ENCODE data around the gene UGT3A2.
A peak's percentile ranks its signal among the peaks of the same experiment; 100 is the strongest.

UGT3A2 gene

DNA sequence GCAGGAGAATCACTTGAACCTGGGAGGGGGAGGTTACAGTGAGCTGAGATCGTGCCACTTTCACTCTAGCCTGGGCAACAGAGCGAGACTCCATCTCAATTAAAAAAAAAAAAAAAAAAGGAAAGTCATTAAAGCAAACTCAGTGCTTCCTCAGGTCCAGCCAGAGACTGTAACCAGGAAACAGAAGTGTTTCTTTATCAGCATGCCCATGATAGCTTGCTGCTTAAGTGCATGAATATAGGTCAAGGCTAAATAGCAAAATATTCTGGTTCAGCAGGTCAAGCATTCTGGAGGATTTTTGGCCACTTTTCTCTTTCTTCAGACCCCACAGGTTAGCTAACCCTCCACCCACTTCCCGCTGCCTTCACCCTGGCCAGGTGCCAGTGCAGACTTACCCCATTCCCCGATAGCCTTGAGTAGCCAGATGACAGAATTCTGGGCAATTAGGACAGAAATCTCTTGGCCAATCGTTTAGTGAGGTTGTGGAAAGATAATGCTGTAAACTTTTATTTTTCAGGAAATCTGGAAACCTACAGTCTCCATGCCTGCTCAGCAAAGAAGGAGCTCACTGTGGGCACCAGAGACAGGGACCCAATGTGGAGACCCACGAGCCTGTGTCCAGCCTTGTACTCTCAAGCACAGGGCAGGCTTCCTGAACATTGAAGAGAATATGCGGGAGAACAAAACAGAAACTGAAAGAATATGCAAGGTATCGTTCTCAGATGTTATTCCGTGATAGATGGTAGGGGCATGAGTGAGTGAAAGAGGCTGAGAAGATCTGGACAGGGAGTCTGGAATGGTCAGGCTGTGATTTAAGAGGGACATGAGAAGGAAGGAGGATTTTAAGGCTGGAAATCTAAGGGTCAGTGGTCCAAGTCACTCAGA is 4.2 kb upstream of the UGT3A2 start:
- H3K9ac ChIP-seq (ENCODE audit: low read depth, low read length), result peak overlapping the region; percentile 28
- peak overlapping the region; percentile 76 for H2AFZ ChIP-seq (ENCODE audit: low read depth, low read length)
- H4K20me1 ChIP-seq (ENCODE audit: insufficient read depth, low read length), result no peaks in the 10 kb centered on the region
- peak overlapping the region; percentile 62 for H3K4me2 ChIP-seq (ENCODE audit: insufficient read depth, low read length)
- peak overlapping the region; percentile 56 for H3K27ac ChIP-seq (ENCODE audit: low read length)
- TF ChIP-seq EZH2 (IDR thresholded peaks at IDR 0.05; ENCODE audit: borderline replicate concordance, low read depth, low read length, severe bottlenecking), result no peak
- TF ChIP-seq, protein P1, sequence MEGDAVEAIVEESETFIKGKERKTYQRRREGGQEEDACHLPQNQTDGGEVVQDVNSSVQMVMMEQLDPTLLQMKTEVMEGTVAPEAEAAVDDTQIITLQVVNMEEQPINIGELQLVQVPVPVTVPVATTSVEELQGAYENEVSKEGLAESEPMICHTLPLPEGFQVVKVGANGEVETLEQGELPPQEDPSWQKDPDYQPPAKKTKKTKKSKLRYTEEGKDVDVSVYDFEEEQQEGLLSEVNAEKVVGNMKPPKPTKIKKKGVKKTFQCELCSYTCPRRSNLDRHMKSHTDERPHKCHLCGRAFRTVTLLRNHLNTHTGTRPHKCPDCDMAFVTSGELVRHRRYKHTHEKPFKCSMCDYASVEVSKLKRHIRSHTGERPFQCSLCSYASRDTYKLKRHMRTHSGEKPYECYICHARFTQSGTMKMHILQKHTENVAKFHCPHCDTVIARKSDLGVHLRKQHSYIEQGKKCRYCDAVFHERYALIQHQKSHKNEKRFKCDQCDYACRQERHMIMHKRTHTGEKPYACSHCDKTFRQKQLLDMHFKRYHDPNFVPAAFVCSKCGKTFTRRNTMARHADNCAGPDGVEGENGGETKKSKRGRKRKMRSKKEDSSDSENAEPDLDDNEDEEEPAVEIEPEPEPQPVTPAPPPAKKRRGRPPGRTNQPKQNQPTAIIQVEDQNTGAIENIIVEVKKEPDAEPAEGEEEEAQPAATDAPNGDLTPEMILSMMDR (IDR thresholded peaks at IDR 0.05; ENCODE audit: borderline replicate concordance, extremely low read depth, low read length, poor library complexity, severe bottlenecking), result no peak
- H3K79me2 ChIP-seq (ENCODE audit: insufficient read depth, low read length), result no peaks in the 10 kb centered on the region
- H3K36me3 ChIP-seq (ENCODE audit: insufficient read depth, low read length), result no peaks in the 10 kb centered on the region
- ATAC-seq (ENCODE audit: insufficient read depth, low read depth) (peak; percentile 61), DNase-seq (no peak)
- no peaks in the 10 kb centered on the region for H3K27me3 ChIP-seq (ENCODE audit: insufficient read depth, low read length, poor library complexity)
- peaks cover 25% of the 10 kb centered on the region for H3K4me1 ChIP-seq (ENCODE audit: insufficient read depth, low read length)
- peak overlapping the region in 1 of 2 experiments; percentile 51; a peak in 2 of 4 replicates for H3K4me3 ChIP-seq (ENCODE audit: low read depth in 1 of 2, low read length in 2 of 2)
- H3K9me3 ChIP-seq (ENCODE audit: insufficient read depth, low read length, severe bottlenecking), result no peaks in the 10 kb centered on the region

DNA sequence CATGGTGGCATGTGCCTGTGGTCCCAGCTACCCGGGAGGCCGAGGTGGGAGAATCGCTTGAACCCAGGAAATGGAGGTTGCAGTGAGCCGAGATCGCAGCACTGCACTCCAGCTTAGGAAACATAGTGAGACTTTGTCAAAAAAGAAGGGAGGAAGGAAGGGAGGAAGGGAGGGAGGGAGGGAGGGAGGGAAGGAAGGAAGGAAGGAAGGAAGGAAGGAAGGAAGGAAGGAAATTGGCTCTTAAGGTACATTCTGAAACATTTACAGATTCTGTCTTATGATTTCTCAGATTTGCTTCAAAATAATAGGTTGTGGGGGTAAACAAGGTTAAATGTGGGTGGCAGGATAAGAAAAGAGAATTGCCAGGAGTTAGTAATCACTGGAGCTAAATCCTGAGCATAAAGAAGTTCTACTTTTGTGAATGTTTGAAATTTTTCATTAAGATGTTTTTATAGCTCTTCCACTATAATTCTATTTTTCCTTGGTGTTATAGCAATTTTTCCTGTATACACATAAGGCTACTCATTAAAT is 2.1 kb upstream of the UGT3A2 start:
- Histone ChIP-seq H3K4me3 (ENCODE audit: low read depth in 1 of 2, low read length in 2 of 2) (no peak overlapping the region), H3K36me3 (ENCODE audit: insufficient read depth, low read length) (no peaks in the 10 kb centered on the region)

DNA sequence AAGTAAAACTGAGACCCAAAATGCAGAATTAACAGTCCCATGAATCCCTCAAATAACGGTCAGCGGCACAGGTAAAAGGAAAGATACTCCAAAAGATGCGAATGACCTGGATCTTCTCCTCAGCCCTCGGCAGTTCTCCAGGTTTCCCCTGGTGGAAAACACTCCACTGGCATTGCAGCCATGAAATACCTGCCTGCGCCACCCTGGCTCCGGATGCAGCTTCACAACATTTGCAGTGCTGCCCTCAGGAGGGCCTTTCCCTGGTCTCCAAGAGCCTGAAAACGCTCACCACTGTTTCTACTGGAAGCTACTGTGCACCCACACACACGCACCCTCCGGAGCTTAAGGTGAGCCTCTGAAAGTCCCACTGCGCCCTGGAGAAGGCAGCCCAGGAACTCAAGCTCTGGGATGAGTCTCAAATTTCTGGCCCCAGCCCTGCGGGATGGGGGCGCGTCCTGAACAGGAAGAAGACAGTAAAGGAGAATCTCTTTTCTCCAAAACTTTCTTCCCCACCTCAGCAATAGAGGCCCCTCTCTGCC is 612 bp downstream of the UGT3A2 start:
- no peaks in the 10 kb centered on the region for H3K36me3 ChIP-seq (ENCODE audit: insufficient read depth, low read length)
- DNase-seq (no peak), ATAC-seq (ENCODE audit: insufficient read depth, low read depth) (no peak)
- TF ChIP-seq, protein P1 (IDR thresholded peaks at IDR 0.05; ENCODE audit: borderline replicate concordance, extremely low read depth, low read length, poor library complexity, severe bottlenecking), result no peak
- TF ChIP-seq EZH2 (IDR thresholded peaks at IDR 0.05; ENCODE audit: borderline replicate concordance, low read depth, low read length, severe bottlenecking), result no peak
- H2AFZ ChIP-seq (ENCODE audit: low read depth, low read length), result no peak overlapping the region
- no peaks in the 10 kb centered on the region for H4K20me1 ChIP-seq (ENCODE audit: insufficient read depth, low read length)
- H3K4me1 ChIP-seq (ENCODE audit: insufficient read depth, low read length), result peaks cover 5% of the 10 kb centered on the region; the same call in 1 of the 2 replicates
- H3K9ac ChIP-seq (ENCODE audit: low read depth, low read length), result no peak overlapping the region
- no peaks in the 10 kb centered on the region for H3K27me3 ChIP-seq (ENCODE audit: insufficient read depth, low read length, poor library complexity)
- H3K27ac ChIP-seq (ENCODE audit: low read length), result no peak overlapping the region
- H3K79me2 ChIP-seq (ENCODE audit: insufficient read depth, low read length), result no peaks in the 10 kb centered on the region
- H3K9me3 ChIP-seq (ENCODE audit: insufficient read depth, low read length, severe bottlenecking), result no peaks in the 10 kb centered on the region
- no peak overlapping the region for H3K4me2 ChIP-seq (ENCODE audit: insufficient read depth, low read length)
- no peak overlapping the region for H3K4me3 ChIP-seq (ENCODE audit: low read depth in 1 of 2, low read length in 2 of 2)

More for the DNA sequence above, 2.1 kb upstream of the UGT3A2 start:
- no peak overlapping the region for H2AFZ ChIP-seq (ENCODE audit: low read depth, low read length)
- peaks cover 21% of the 10 kb centered on the region for H3K4me1 ChIP-seq (ENCODE audit: insufficient read depth, low read length)
- ATAC-seq (ENCODE audit: insufficient read depth, low read depth) (no peak), DNase-seq (no peak)
- H3K27ac ChIP-seq (ENCODE audit: low read length), result no peak overlapping the region
- H3K9ac ChIP-seq (ENCODE audit: low read depth, low read length), result no peak overlapping the region
- no peaks in the 10 kb centered on the region for H4K20me1 ChIP-seq (ENCODE audit: insufficient read depth, low read length)
- no peaks in the 10 kb centered on the region for H3K9me3 ChIP-seq (ENCODE audit: insufficient read depth, low read length, severe bottlenecking)
- no peaks in the 10 kb centered on the region for H3K79me2 ChIP-seq (ENCODE audit: insufficient read depth, low read length)
- TF ChIP-seq, protein P1 (IDR thresholded peaks at IDR 0.05; ENCODE audit: borderline replicate concordance, extremely low read depth, low read length, poor library complexity, severe bottlenecking), result no peak
- no peak for TF ChIP-seq EZH2 (IDR thresholded peaks at IDR 0.05; ENCODE audit: borderline replicate concordance, low read depth, low read length, severe bottlenecking)
- no peak overlapping the region for H3K4me2 ChIP-seq (ENCODE audit: insufficient read depth, low read length)
- H3K27me3 ChIP-seq (ENCODE audit: insufficient read depth, low read length, poor library complexity), result no peaks in the 10 kb centered on the region
